K562 (cell line): ENCODE measurements around the gene ZNF106.

Source experiments
- GATA2 ChIP-seq: sonication (generic); formaldehyde crosslinking; IDR thresholded peaks from 2 replicates; pipeline ENCODE4 v1.4.0; 2020; ENCODE audit warnings: mild to moderate bottlenecking, missing genetic modification reagents
- WHSC1 ChIP-seq: IDR thresholded peaks from one replicate; pipeline ENCODE4 v1.6.1; 2012; ENCODE audit warnings: low read length, control low read depth, inconsistent platforms
- ZFP36 ChIP-seq: fragments of 150-350 bp; IDR thresholded peaks from 2 replicates; pipeline ENCODE4 v1.6.1; 2018; ENCODE audit warnings: low read length, low read depth; ENCODE audit not compliant: partially characterized antibody
- ZNF263 ChIP-seq: sonication (generic); formaldehyde crosslinking; IDR thresholded peaks from 2 replicates; pipeline ENCODE4 v1.8.0; 2022; ENCODE audit warnings: mild to moderate bottlenecking, missing genetic modification reagents, borderline replicate concordance
- TF ChIP-seq, protein P1 (sequence below): fragments of 450-650 bp; formaldehyde crosslinking; IDR thresholded peaks from 2 replicates; pipeline ENCODE4 v1.4.0; 2022; ENCODE audit warnings: missing genetic modification characterization
- TF ChIP-seq, protein P2 (sequence below), 3 experiments: IDR thresholded peaks in 2 of 3; conservative IDR thresholded peaks in 1 of 3; 2 replicates each; pipeline ENCODE4 v1.5.1; 2011 to 2012; ENCODE audit warnings: low read length in 3 of 3, mild to moderate bottlenecking in 3 of 3, control low read depth in 2 of 3, improper control_type of control experiment in 1 of 3, inconsistent platforms in 1 of 3, low read depth in 1 of 3, mixed read lengths in 1 of 3, moderate library complexity in 1 of 3; ENCODE audit not compliant: insufficient read depth in 2 of 3

DNA sequence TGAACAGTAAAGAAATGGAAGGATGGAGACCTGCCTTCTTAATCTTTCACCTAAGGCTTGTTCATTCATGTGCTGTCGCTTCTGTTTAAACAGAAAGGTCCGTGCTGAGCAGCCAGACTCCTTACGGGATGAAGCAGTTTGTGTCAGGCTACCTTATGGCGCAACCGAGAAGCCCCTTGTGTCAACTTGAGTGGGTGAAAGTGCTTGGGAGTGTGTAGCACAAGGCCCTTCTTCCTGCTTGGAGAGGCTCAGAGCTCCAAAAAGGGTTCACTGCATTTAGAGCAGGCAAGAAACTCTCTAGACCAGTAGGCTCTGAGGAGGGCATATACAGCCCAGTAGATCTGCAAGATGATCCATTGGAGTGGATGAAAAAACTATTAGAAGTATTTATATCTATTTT is 115.7 kb downstream of the ZNF106 start:
- no peak for TF ChIP-seq GATA2 (CRISPR knock-in tag)
- TF ChIP-seq ZNF263 (CRISPR knock-in tag), result no peak
- no peak for TF ChIP-seq ZFP36
- TF ChIP-seq, protein P1, sequence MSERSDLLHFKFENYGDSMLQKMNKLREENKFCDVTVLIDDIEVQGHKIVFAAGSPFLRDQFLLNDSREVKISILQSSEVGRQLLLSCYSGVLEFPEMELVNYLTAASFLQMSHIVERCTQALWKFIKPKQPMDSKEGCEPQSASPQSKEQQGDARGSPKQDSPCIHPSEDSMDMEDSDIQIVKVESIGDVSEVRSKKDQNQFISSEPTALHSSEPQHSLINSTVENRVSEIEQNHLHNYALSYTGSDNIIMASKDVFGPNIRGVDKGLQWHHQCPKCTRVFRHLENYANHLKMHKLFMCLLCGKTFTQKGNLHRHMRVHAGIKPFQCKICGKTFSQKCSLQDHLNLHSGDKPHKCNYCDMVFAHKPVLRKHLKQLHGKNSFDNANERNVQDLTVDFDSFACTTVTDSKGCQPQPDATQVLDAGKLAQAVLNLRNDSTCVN (CRISPR knock-in tag), result no peak
- TF ChIP-seq, protein P2, sequence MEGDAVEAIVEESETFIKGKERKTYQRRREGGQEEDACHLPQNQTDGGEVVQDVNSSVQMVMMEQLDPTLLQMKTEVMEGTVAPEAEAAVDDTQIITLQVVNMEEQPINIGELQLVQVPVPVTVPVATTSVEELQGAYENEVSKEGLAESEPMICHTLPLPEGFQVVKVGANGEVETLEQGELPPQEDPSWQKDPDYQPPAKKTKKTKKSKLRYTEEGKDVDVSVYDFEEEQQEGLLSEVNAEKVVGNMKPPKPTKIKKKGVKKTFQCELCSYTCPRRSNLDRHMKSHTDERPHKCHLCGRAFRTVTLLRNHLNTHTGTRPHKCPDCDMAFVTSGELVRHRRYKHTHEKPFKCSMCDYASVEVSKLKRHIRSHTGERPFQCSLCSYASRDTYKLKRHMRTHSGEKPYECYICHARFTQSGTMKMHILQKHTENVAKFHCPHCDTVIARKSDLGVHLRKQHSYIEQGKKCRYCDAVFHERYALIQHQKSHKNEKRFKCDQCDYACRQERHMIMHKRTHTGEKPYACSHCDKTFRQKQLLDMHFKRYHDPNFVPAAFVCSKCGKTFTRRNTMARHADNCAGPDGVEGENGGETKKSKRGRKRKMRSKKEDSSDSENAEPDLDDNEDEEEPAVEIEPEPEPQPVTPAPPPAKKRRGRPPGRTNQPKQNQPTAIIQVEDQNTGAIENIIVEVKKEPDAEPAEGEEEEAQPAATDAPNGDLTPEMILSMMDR (IDR thresholded peaks at IDR 0.05 in 2 of 3, conservative IDR thresholded peaks at IDR 0.05 in 1 of 3; ENCODE audit: insufficient read depth in 2 of 3, low read depth in 1 of 3, low read length in 3 of 3), result no peak
- TF ChIP-seq WHSC1, result no peak
